HG03432 (cell line): ENCODE results near the gene ANKRD2.

Experiments
- ATAC-seq: cut with Tn5 transposase; IDR thresholded peaks from one replicate; pipeline ENCODE4 v1.9.1; 2021; ENCODE audit warnings: mild to moderate bottlenecking, moderate library complexity; ENCODE audit not compliant: unreplicated experiment

ANKRD2 gene

DNA sequence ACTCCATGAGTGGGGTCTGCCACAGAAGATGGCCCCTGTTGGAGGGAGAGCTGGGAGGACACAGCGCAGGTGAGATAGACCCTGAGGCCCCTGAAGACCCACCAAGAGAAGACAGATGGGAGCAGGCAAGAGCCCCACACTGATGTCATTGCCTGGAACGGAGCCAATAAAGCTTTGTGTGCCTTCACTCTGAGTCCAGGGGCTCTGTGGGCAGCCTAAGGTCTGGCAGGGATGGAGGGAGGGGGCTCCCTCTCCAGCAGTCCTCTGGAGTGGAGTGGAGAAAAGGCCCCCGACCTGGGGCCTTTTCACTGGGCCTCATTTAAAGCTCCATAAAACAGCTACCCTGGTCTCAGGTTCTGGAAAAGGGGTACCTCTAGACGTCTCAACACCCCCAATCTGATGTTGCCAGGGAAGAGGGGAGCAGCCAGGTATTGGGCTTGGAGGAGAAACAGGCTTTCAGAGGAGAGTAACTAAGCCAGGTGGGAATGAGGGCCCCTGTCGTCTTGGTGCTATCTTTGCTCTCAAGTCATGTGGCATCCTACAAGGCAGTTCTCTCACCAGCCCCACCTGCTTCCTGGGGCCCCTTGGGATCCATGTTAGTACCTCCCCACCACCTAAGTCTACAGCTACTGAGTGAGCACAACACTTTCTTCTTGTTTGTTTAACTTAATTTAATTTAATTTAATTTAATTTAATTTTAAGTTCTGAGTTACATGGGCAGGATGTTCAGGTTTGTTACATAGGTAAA, 18.3 kb downstream of the ANKRD2 start:
- ATAC-seq, result no peak

DNA sequence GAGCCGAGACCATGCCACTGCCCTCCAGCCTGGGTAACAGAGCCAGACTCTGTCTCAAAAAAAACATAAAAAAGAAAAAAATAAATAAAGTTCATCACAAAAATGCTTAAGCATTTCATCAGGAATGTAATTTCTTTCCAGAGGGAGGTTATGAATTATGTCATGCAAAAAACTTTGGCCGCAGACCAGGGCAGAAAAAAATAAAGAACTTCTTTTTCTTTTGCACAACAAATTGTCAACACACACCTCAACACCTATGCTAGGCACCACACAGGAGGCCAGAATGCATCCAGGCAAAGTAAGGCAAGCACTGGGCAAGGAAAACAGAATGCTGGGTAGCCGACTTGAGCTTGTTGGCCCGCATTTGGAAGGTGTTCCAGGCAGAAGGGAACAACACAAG, 20.8 kb downstream of the ANKRD2 start:
- no peak for ATAC-seq

DNA sequence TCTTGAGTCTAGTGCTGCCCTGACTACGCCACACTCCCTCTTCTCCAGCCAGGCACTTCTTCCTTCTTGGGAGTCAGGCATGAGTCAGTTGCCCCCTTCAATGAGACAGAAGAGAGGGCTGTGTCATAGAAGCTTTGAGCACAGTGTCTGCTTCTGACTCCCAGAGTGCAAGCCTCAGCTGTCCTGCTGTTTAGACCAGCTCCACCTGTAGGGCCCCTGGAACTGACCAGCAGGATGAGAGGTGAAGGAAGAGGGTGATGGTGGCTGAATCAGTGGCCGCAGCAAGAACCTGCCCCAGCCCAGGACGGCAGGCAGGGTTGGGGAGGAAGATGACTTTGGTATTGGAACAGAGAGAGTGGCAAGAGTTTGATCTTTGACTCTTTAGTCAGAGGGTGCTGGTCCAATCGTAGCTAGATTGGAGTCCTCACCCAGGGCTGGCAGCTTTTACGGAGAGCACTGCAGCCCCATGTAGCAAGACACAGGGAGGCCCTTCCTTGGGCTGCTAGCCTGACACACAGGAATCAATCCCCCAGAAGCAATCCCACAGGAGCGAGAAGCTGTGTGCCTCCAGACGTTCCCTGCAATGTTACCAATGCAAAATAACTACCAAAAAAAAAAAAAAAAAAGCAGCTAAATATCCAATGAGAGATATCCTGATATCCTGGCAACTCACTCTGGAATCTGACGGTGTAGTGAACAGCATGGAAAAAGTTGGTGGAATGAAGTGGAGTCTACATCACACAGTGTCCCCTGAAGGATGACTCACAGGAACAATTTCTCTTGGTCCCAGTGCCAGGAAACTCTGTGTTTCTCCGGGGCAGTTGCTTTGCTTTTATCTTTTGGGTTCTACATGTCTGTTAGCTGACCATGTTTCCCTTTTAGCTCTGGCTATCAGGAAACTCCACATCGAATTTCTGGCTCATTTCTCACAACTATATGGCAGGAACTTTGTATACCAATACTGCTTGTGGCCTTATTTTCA, 23.8 kb downstream of the ANKRD2 start:
- ATAC-seq, result no peak

DNA sequence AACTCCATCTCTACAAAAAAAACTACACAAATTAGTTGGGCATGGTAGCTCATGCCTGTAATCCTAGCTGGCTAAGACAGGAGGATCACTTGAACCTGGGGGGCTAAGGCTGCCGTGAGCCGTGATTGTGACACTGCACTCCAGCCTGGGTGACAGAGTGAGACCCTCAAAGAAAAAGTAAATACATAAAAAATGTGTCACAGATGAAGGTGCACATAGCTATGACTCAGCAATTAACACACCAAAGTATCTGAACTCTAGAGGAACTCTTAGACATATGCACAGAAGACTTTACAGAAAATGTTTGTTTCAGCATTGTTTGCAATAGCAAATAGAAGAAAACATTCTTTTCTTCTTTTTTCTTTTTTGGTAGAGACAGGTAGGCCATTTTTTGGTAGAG, 25.2 kb downstream of the ANKRD2 start:
- no peak for ATAC-seq

DNA sequence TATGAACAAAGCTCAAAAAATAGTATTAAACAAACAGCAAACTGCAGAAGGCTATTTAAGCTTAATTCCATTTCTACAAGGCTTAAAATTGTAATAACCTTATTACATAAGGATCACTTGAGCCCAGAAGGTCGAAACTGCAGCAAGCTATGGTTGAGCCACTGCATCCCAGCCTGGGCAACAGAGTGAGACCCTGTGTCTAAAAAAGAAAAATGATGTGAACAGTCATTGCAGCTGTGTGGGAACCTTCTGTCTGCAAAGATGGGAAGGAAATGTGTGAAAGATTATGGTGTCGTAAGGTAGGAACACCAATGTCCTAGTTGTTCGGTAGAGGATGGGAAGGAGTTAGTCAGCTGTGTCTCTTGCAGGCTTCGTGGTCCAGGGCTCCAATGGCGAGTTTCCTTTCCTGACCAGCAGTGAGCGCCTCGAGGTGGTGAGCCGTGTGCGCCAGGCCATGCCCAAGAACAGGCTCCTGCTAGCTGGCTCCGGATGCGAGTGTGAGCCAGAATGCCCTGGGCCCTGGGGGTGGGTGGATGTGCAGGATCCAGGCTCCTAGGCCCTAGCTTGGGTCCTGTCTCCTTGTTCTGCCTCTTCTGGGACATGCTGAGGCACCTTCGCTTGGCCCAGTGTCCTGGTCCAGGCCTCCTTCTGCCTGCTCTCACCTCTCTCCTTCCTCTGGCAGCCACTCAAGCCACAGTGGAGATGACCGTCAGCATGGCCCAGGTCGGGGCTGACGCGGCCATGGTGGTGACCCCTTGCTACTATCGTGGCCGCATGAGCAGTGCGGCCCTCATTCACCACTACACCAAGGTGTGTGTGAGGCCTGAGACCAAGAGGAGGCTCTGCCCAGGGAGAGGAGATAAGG, 26.1 kb downstream of the ANKRD2 start:
- no peak for ATAC-seq

DNA sequence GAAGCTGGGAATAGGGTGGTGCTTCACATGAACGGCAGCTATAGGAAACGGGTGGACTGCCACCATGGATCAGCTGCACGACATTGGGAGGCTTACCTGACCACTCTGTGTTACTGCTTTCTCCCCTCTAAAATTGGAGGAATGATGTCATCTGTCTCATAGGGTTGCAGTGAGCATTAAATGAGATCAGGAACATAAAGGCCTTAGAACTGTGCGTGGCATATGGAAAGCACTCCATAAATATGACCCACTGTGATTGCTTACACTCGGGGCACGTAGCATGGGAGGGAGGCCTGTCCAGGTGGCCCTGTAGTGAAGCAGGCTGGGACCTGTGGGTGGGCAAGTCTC, 26.7 kb downstream of the ANKRD2 start:
- no peak for ATAC-seq

DNA sequence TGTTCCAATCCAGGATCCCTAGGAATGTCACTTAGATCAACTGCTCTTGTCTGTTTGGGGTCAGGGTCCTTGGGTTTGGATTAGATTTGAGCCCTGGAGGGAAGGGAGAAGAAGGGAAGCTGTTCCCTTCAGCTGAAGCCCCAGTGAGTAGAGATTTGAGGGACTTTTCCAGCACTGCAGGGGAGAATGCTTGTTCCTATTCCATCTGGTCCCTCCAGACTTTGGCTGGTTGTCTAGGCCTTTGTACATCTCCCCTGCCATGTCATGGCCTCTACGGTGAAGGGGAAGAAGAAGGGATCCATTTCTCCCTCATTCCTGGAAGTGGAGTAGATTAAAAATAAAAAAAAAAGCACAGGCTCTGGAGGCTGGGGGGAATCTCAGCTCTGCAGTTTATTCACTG, 28.0 kb downstream of the ANKRD2 start:
- no peak for ATAC-seq

DNA sequence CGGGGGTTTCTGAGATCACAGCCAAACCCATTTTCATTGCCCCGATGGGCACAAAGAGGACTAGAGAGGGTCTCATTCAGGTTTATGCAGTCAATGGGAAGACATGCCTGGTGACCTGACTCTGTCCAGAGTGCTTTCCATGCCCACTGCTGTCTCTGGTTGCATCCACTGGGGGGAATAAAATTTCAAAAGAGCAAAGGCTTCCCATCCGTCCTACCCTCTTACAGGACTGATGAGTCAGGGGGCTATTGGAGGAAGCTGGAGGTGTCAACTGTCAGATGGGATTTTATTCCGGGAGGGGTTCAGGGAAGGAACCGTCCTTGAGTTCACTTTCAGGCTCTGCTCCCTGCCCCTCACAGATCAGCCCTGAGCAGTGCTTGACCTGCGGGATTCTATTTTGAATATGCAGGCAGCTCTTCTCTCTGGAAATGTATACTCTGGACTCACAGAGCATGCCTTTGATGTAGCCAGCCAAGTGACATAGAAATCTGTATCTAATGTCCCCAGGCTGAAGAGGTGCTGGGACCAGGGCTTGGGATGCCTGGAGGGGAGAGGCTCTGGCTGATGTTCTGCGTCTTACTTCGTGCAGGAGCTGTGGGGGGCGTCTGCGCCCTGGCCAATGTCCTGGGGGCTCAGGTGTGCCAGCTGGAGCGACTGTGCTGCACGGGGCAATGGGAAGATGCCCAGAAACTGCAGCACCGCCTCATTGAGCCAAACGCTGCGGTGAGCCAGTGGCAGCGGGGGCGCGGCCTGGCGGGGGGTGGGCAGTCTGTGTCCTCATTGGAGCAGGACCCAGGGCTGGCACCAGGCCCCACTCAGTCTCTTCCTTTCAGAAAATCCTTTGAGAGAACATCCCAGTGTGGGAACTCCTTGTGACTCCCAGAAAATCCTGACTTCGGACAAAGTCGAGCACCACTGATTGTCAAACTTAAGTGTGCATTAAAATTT, 29.0 kb downstream of the ANKRD2 start:
- ATAC-seq, result no peak

DNA sequence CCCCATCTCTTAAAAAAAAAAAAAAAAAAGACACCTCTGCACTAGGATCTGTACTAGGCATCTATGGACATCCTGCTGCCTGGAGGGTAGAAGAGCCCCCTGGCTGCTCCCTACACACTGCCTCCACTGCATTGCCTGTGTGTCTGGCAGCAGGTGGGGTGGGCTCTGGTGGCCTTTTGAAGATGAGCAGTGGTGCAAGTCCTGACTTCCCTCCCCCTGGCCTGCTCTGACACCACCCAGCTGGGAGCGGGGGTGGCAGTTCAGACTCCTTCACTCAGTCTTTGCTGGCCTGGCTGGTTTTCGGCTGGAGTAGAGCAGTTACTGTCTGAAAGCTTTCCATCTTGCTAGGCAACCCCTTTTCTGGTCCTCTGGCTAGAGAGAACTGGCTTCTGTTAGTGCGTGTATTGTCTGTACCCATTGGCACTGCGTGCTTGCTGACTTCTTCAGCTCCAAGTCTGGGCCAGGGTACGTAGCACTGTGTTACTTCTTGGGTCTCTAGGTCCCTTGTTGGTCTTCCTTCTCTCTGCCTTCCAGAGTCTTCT, 34.6 kb downstream of the ANKRD2 start:
- ATAC-seq, result no peak

DNA sequence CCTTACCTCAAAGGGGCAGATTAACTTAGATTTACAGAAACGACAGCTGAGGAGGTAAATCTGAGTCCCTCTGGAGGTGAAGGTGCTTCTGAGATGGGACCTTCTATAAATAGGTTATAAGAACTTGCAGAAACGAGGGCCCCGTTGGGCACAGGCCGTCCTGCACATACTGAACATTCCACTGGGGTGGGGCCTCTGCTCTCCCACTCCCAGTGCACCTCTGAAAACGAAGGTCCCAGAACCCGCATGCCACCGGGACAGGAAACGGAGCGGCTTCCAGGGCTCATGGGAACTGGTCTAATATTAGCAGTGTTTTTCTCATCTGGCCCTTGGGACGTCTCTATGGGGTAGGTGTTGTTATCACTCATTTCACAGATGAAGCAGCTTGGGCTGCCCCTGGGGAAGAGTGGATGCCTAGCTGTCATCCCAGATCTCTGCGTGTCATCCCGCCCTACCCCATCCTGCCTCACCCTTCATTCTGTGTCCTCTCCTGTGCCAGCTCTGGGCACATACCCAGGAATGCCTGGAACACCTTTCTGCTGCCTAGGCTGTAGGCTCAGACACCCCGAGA, 36.5 kb downstream of the ANKRD2 start:
- ATAC-seq, result no peak

DNA sequence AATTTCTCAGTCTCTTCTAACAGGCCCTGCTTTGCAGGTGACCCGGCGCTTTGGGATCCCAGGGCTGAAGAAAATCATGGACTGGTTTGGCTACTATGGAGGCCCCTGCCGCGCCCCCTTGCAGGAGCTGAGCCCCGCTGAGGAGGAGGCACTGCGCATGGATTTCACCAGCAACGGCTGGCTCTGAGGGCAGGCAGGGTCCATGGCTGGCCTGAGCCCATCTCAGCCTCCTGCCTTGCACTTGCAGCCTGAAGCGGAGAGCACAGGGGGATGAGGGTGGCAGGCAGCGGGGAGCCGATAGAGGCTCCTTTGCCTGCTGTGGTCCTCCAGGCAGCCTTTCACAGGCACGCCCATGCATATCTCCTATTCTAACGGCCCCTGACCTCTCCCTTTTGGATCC, 38.9 kb downstream of the ANKRD2 start:
- ATAC-seq, result no peak

DNA sequence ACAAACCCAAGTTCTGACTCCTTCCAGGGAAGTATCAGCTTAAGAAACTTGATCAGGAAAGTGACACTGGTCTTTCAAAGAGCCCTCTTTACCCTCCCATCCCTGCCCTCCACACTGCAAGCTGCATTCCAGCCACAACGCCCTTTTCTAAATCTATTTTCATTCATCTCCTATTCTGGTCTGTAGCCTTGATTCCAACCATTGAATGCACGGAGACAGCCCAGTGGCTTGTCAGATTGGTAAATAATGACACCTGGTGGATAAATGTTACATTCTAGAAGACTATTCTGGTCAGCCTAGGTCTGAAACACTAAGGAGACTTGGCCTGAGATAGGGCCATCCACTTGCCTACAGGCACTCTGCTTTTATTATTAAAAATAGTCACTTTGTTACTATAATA, 39.8 kb downstream of the ANKRD2 start:
- ATAC-seq, result no peak

DNA sequence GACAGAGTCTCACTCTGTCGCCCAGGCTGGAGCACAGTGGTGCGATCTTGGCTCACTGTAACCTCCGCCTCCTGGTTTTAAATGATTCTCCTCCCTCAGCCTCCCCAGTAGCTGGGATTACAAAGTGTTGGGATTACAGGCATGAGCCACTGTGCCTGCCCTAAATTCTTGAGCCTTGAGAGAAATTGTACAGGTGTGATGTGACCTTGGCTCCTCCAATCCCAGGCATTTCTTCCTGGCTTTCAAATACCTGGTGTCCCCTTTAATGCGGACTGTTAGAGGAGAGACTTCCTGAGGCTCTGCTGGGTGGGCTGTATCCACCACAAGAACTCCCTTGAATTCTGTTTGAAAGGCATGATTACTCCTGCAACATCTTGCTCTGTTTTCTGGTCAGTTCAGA, 45.7 kb downstream of the ANKRD2 start:
- ATAC-seq, result no peak

DNA sequence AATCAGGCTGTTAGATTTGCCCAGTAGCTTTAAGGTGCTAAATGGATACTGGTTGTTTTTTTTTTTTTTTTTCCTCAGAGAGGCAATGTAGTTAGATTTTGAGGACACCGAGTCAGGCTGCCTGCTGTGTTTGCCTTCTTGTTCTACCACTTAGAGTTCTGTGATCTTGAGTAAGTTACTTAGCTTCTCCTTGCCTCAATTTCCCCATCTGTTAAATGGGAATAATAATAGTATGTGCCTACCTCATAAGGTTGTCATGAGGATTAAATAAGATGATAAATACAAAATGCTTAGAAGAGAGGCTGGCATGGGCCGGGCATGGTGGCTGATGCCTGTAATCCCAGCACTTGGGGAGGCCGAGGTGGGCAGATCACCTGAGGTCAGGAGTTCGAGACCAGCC, 46.2 kb downstream of the ANKRD2 start:
- no peak for ATAC-seq

DNA sequence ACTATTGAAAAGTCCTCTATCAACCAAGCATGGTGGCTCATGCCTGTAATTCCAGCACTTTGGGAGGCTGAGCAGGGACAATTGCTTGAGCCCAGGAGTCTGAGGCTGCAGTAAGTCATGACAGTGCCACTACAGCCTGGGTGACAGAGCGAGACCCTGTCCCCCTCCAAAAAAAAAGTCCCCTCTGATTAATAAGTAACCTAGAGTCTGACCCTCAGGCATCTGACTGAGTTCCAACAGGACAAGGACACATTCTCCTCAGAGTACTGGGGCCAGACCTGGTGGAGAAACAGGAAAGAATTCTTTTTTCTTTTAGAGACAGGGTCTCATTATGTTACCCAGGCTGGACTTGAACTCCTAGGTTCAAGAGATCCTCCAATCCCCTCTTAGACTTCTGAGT, 50.7 kb downstream of the ANKRD2 start:
- no peak for ATAC-seq

DNA sequence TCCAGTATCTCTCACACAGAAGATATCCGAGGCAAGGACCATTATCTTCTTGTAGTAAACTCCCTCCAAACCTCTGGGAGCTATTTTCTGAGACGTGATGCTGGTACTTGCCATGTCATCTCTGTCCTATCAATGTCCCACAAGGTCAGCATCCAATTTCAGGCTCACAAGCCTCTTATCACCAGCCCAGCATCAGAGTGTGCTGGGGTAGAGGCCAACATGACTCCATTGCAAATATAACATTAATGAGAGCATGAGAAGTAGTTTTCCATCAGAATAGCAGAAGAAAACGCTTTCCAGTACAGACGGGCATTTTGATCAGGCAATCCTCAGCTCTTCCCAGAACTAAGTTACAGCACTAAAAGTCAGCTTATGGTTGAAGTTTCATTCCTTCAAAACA, 55.2 kb downstream of the ANKRD2 start:
- ATAC-seq, result no peak

DNA sequence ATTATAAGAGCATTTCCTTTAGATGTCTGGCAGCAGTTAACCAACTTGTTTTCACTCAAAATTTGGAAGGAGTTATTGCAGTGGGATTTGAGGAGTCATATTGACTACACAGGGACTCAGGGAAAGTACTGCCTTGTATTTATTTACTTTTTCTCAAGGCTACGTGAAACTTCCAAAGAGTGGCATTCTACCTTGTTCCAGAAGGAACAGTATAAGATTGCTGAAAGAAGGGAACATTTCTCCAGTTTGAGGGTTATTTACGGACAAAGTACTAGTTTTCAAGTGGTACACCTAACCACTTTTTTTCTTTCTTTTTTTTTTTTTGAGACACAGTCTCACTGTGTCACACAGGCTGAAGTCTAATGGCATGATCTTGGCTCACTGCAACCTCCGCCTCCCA, 55.6 kb downstream of the ANKRD2 start:
- no peak for ATAC-seq

DNA sequence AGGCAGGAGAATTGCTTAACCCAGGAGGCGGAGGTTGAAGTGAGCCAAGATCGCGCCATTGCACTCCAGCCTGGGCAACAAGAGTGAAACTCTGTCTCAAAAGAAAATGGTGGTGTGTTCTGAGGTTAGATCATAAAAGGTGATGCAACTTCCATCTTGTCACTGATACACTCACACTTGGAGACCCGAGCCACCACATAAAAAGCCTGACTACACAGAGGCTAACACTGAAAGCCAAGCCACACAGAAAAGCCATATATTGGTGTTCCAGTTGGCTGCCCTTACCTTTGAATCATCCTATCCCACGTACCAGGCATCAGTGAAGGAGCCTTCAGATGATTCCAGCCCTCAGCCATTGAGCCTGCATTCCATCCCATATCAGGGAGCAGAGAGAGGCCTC, 56.7 kb downstream of the ANKRD2 start:
- no peak for ATAC-seq

DNA sequence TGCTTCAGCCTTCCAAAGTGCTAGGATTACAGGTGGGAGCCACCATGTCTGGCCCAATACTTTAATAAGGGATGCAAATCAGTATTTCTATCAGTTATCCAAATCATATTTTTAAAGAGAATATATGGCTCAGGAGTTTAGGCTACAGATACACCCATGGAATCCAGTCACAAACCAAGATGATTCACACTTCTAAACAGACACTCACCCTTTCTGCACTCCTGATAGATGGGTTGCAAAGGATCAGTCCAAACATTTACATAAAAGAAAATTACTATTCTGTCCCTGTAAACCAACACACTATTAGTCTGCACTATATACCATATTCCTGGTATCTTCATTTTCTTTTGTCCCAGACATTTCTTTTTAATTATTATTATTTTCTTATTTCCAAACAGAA, 58.5 kb downstream of the ANKRD2 start:
- ATAC-seq, result no peak
